Epithelial cell of proximal tubule (primary cell): ENCODE data around the gene ZNF710. TPM values are rescaled to one million over a fixed set of nuclear protein-coding genes. Genes with fewer than 3 reads are reported as not detected.

ENCODE experiments used
- total RNA-seq: library from RNA; depleted of rRNA; stranded (reverse); fragments of >200 nt; gene quantifications from 2 replicates; pipeline ENCODE4 v1.2.3, GENCODE V29; 2015

ZNF710 gene
- total RNA-seq, 1 donor from 2014 or later, result 11.4 TPM

Other genes starting within 250 kb of the ZNF710 start
- 1.1 and 2.5 TPM in 2 replicates for gene MESP2, start 225.0 kb upstream of the ZNF710 start, total RNA-seq
- gene ANPEP, start 186.5 kb upstream of the ZNF710 start, total RNA-seq, result 8.6 and 44.9 TPM in 2 replicates
- gene AP3S2, start 107.3 kb upstream of the ZNF710 start, total RNA-seq, result 22.7 and 30.5 TPM in 2 replicates
- gene ARPIN, start 88.4 kb upstream of the ZNF710 start, total RNA-seq, result 9.1 and 10.4 TPM in 2 replicates
- gene IDH2, start 101.1 kb downstream of the ZNF710 start, total RNA-seq, result 134 and 170 TPM in 2 replicates
- 75.6 and 89.6 TPM in 2 replicates for gene SEMA4B, start 200.0 kb downstream of the ZNF710 start, total RNA-seq
- gene CIB1, start 232.6 kb downstream of the ZNF710 start, total RNA-seq, result 76.0 and 90.9 TPM in 2 replicates
- gene GDPGP1, start 232.9 kb downstream of the ZNF710 start, total RNA-seq, result 9.9 and 22.3 TPM in 2 replicates
- not detected in 2 replicates for gene TTLL13, start 248.2 kb downstream of the ZNF710 start, total RNA-seq